OCI-LY1 (cell line): Measurements from ENCODE around the gene BMP5.
"Not testable (repeated sequence)": the region's sequence is repeated elsewhere in the genome, so short reads cannot be mapped to it uniquely, and the experiment has no call there.

Experiments
- H2AFZ ChIP-seq: fragments of 200-600 bp; sonication (generic), shearing (Covaris generic); 2 replicates; pipeline ENCODE4 v1.6.0; 2014; ENCODE audit warnings: antibody characterized with exemption, mild to moderate bottlenecking, low read length
- H3F3A ChIP-seq: fragments of 200-600 bp; sonication (generic), shearing (Covaris generic); 2 replicates; pipeline ENCODE4 v1.6.0; 2014; ENCODE audit warnings: mild to moderate bottlenecking, antibody characterized with exemption, low read length, moderate library complexity; ENCODE audit not compliant: insufficient read depth
- H3K27ac ChIP-seq: fragments of 200-600 bp; sonication (generic); 2 replicates; pipeline ENCODE4 v1.5.1; 2014; ENCODE audit warnings: low read length, mixed run types, mild to moderate bottlenecking, low read depth; ENCODE audit not compliant: poor library complexity, severe bottlenecking
- H3K27me3 ChIP-seq: fragments of 200-600 bp; sonication (generic); 2 replicates; pipeline ENCODE4 v1.6.0; 2014; ENCODE audit warnings: antibody characterized with exemption, mild to moderate bottlenecking, low read length, moderate library complexity; ENCODE audit not compliant: insufficient read depth
- H3K36me3 ChIP-seq: fragments of 200-600 bp; sonication (generic); 2 replicates; pipeline ENCODE4 v1.6.1; 2014; ENCODE audit warnings: mild to moderate bottlenecking, antibody characterized with exemption, low read length, moderate library complexity, mixed read lengths; ENCODE audit not compliant: insufficient read depth
- H3K4me1 ChIP-seq: fragments of 200-600 bp; sonication (generic); 2 replicates; pipeline ENCODE4 v1.5.1; 2014; ENCODE audit warnings: mild to moderate bottlenecking, low read length, moderate library complexity; ENCODE audit not compliant: insufficient read depth, severe bottlenecking
- H3K4me2 ChIP-seq: fragments of 200-600 bp; sonication (generic), shearing (Covaris generic); 2 replicates; pipeline ENCODE4 v1.6.1; 2014; ENCODE audit warnings: low read length
- H3K4me3 ChIP-seq: fragments of 200-600 bp; sonication (generic); 2 replicates; pipeline ENCODE4 v1.5.1; 2014; ENCODE audit warnings: low read length, low read depth, mild to moderate bottlenecking, mixed read lengths; ENCODE audit not compliant: poor library complexity, severe bottlenecking
- H3K79me2 ChIP-seq: fragments of 200-600 bp; shearing (Covaris generic); 2 replicates; pipeline ENCODE4 v1.6.1; 2016; ENCODE audit warnings: mixed run types, low read length, mixed read lengths; ENCODE audit not compliant: insufficient read depth
- H3K9ac ChIP-seq: fragments of 200-600 bp; sonication (generic), shearing (Covaris generic); 2 replicates; pipeline ENCODE4 v1.6.1; 2014; ENCODE audit warnings: mild to moderate bottlenecking, low read length, mixed read lengths
- H3K9me2 ChIP-seq: fragments of 200-600 bp; sonication (generic), shearing (Covaris generic); 2 replicates; pipeline ENCODE4 v1.6.1; 2014; ENCODE audit warnings: low read depth, mild to moderate bottlenecking, low read length, mixed read lengths
- H3K9me3 ChIP-seq: fragments of 200-600 bp; shearing (Covaris generic); 2 replicates; pipeline ENCODE4 v1.6.1; 2014; ENCODE audit warnings: low read length, mixed read lengths
- H4K20me1 ChIP-seq: fragments of 200-600 bp; sonication (generic), shearing (Covaris generic); 2 replicates; pipeline ENCODE4 v1.6.0; 2016; ENCODE audit warnings: mild to moderate bottlenecking, low read length; ENCODE audit not compliant: insufficient read depth
- CTCF ChIP-seq: fragments of 200-600 bp; sonication (generic), shearing (Covaris generic); IDR thresholded peaks from 2 replicates; pipeline ENCODE4 v1.5.1; 2017; ENCODE audit warnings: mild to moderate bottlenecking, antibody characterized with exemption, low read length, moderate library complexity, mixed read lengths
- EZH2 ChIP-seq: fragments of 200-600 bp; sonication (generic), shearing (Covaris generic); IDR thresholded peaks from 2 replicates; pipeline ENCODE4 v1.8.0; 2017; ENCODE audit warnings: borderline replicate concordance, mixed run types, mild to moderate bottlenecking, antibody characterized with exemption, low read length, moderate library complexity, mixed read lengths

The BMP5 gene

GRCh38 chr6:55913228-55914195, 38.1 kb upstream of the BMP5 start:
- Histone ChIP-seq H3K4me2 (no peak overlapping the region), H3K9me3 (no peaks in the 10 kb centered on the region), H3K79me2 (no peaks in the 10 kb centered on the region), H3K9me2 (no peaks in the 10 kb centered on the region), H2AFZ (no peak overlapping the region), H3K27ac (no peak overlapping the region), H3K4me3 (no peak overlapping the region), H3K4me1 (no peaks in the 10 kb centered on the region), H3K27me3 (no peaks in the 10 kb centered on the region), H4K20me1 (no peaks in the 10 kb centered on the region), H3F3A (no peaks in the 10 kb centered on the region), H3K36me3 (no peaks in the 10 kb centered on the region), H3K9ac (no peak overlapping the region)
- no peak for TF ChIP-seq EZH2
- TF ChIP-seq CTCF, result no peak

GRCh38 chr6:55910466-55910865, 35.1 kb upstream of the BMP5 start:
- not testable (repeated sequence) for H3K4me1 ChIP-seq, H3K4me2 ChIP-seq, H3K9me3 ChIP-seq, H3K79me2 ChIP-seq, H3F3A ChIP-seq, H3K4me3 ChIP-seq, H3K9ac ChIP-seq, H3K27me3 ChIP-seq, H4K20me1 ChIP-seq, H3K36me3 ChIP-seq, H3K27ac ChIP-seq, H2AFZ ChIP-seq, H3K9me2 ChIP-seq

GRCh38 chr6:55909911-55910310, 34.5 kb upstream of the BMP5 start:
- H3K4me1 ChIP-seq, H3F3A ChIP-seq, H3K9me3 ChIP-seq, H3K9ac ChIP-seq, H3K4me2 ChIP-seq, H3K9me2 ChIP-seq, H4K20me1 ChIP-seq, H3K79me2 ChIP-seq, H3K4me3 ChIP-seq, H3K27ac ChIP-seq, H2AFZ ChIP-seq, H3K36me3 ChIP-seq, H3K27me3 ChIP-seq: not testable (repeated sequence)

GRCh38 chr6:55902796-55903195, 27.4 kb upstream of the BMP5 start:
- no peaks in the 10 kb centered on the region for H3K79me2 ChIP-seq
- H3K9me3 ChIP-seq, result no peaks in the 10 kb centered on the region
- no peaks in the 10 kb centered on the region for H3K36me3 ChIP-seq
- H3K4me3 ChIP-seq, result no peak overlapping the region
- no peak overlapping the region for H3K27ac ChIP-seq
- no peaks in the 10 kb centered on the region for H3K9me2 ChIP-seq
- no peaks in the 10 kb centered on the region for H3K4me1 ChIP-seq
- H4K20me1 ChIP-seq, result no peaks in the 10 kb centered on the region
- TF ChIP-seq EZH2 (no peak), CTCF (no peak)
- H3K9ac ChIP-seq, result no peak overlapping the region
- H3K4me2 ChIP-seq, result no peak overlapping the region
- H3K27me3 ChIP-seq, result no peaks in the 10 kb centered on the region
- H3F3A ChIP-seq, result no peaks in the 10 kb centered on the region
- no peak overlapping the region for H2AFZ ChIP-seq
